ENCODE data around the gene GMPR2.
"Not testable (repeated sequence)": the region's sequence is repeated elsewhere in the genome, so short reads cannot be mapped to it uniquely, and the experiment has no call there.

Gene GMPR2

DNA sequence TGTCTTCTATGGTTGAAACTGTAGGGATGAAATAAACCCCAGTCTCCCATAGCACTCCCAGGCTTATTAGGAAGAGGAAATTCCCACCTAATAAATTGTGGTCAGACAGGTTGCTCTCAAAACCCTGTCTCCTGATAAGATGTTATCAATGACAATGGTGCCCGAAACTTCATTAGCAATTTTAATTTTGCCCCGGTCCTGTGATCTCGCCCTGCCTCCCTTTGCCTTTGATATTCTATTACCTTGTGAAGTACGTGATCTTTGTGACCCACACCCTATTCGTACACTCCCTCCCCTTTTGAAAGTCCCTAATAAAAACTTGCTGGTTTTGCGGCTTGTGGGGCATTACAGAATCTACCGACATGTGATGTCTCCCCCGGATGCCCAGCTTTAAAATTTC lies 30.2 kb upstream of the GMPR2 start:
- DNase-seq, result not testable (repeated sequence)

DNA sequence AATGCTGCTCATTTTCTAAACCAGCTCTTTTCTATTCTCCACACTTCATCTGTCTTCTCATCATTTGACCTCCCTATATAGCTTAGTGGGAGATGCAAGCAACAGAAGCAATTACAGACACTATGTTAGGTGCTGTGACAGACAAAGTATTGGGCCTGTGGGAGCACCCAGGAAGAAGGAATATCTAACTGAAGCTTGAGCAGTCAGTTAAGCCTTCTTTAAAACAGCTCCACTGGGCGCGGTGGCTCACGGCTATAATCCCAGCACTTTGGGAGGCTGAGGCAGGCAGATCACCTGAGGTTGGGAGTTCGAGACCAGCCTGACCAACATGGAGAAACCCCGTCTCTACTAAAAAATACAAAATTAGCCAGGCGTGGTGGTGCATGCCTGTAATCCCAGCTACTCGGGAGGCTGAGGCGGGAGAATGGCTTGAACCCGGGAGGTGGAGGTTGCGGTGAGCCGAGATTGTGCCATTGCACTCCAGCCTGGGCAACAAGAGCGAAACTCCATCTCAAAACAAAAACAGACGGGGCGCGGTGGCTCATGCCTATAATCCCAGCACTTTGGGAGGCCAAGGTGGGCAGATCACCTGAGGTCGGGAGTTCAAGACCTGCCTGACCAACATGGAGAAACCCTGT lies 29.4 kb upstream of the GMPR2 start:
- not testable (repeated sequence) for DNase-seq

- no peak for DNase-seq
Measured at GRCh38 chr14:24204163-24205146, 28.3 kb upstream of the GMPR2 start.

DNA sequence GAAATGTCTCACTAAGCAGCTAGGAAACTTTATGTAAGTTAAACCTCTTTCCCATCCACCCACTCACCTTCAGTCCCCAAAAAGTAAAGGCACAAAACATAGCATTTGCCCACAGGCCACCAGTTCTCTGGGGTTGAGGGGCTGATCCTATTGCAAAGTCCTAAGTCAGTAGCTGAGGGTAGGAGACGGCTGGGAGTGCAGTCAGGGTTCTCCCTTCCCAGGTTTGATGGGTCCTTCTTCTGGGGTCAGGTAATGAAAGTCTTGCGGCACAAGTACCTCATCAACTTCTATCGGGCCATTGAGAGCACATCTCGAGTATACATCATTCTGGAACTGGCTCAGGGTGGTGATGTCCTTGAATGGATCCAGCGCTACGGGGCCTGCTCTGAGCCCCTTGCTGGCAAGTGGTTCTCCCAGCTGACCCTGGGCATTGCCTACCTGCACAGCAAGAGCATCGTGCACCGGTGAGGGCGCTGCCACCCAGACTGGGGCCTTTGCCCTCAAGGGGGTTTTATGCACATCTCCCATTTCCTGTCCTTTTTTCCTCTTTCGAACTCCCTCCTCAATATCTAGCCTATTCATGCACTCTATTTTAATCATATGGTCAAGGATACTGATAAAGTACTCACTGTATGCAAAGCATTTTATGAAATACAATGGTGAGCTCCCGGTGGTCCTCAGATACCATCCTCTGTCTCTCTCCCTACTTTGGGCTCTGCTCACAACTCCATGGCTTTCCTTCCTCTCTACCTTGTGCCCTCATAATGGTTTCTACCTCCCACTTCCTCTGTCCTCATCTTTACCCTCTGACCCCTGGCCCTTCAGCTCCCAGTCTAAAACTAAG lies 26.2 kb upstream of the GMPR2 start:
- DNase-seq, result no peak

DNA sequence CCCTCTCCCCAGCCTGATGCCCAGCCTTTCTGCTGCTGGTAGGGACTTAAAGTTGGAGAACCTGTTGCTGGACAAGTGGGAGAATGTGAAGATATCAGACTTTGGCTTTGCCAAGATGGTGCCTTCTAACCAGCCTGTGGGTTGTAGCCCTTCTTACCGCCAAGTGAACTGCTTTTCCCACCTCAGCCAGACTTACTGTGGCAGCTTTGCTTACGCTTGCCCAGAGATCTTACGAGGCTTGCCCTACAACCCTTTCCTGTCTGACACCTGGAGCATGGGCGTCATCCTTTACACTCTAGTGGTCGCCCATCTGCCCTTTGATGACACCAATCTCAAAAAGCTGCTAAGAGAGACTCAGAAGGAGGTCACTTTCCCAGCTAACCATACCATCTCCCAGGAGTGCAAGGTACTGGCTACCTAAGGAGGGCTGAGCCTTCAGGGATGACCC lies 25.6 kb upstream of the GMPR2 start:
- no peak for DNase-seq

DNA sequence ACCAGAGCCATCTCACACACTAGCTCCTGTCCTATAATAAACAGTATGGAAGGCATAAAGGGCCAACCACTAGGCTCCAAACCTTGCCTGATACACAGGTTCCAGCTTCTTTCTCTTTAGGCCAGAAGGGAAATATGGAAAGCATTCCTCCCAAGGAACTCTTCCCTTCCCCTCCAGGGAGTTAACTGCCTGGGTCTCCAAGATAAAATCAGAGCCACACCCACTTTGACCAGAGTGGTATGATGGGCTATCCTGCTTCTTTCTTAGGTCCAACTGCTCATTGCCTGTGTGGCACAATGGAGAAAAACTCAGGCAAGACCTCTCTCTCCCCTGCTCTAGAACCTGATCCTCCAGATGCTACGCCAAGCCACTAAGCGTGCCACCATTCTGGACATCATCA lies 25.1 kb upstream of the GMPR2 start:
- no peak for DNase-seq

DNA sequence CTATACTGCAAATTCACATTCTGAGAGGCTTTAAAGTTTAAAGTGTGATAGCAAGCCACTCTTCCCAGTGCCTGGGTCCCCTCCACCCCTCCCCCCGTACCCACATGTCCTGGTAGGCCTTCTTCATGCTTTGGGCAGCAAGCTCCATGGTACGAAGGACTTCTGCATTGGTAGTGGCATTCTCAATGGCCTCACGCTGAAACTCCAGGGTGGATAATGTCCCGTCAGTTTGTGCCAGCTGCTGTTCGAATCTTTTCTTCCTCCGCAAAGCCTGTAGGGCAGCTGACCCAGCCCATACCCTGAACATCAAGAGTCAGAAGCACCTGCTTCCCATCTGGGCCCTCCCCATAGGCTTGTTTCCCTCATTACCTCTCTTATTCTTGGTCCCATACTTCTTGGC lies 21.4 kb upstream of the GMPR2 start:
- DNase-seq, result no peak

DNA sequence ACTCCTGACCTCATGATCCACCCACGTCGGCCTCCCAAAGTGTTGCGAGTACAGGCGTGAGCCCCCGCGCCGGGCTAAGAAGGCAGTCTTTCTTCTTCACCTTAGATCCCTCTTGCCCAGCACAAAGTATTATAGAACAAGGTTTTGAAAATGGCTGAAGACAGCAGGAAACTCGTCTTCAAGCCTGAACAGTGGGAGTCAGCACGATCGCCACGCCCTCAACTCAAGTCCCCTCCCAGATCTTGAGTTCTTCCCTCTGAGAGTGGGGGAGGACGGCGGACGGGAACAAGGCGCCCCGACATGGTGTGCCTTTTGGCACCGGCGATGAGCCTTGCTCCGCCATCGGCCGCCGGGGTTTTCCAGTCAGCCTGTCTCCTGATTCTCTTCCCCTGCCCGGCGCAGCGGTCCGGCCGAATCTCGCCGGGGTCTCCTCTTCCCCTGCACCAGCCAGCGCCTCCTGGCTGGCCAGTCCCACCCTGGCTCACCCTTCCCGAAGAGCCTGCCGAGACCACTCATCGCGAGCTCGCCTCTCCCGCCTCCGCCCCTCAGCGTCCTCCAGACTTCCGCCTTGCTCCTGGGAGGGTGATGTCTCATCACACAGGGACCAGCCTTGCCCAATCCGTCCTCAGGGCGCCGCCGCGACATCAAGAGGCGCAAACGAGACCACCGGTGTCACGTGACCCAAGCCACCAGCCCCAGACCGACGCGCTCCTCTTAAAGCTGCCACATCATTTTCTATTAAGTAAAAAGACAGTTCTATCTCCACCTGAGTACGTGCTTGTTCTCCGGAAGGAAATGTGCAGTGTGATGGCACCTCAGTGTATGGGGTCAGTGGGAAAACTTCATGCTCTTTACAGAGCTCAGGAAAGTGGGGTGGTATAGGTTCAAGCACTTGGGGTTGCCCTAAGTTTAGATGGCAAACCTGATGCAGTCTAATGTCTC lies 19.5 kb upstream of the GMPR2 start, which contains the start of gene CHMP4A:
CHMP4A (minus strand) TSS at position 565 of the 942 bp plus-strand sequence; CDS start at position 516, 49 bp downstream.
- peak; percentile 99 for DNase-seq

DNA sequence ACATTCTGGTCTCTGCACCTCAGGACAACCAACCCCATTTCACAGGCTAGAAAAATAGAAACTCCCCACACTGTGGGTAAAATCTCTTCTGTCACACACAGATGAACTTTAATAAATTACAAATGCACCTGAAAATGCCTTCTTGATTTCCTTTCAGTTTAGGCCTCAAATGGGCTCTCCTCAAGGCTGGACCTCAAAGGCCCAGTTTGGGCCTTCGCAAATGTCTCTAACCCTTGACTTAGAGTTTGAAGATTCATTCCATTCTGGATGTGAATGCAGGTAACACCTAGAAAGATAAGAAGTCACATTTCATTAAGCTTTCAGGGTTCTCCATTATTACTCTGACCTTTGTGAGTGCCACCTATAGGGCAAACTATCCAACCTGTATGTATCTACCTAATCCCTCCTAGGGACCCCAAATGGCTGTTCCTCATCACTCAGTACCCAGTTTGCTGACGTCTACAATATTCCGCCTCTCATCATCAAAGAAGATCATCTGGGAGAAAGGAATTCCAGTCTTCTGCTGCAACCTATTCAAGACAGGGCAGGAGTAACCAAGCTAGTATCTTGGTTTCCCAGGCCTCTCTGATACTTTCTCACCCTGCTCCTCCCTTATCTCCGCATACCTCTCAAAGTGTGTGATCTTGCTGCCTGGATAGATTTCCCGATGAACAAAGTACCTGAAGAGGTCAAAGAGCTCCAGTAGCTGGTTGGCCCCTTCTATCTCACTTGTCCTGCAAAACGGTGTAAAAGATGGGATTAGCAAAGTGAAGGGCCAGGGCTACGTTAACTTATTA lies 18.7 kb upstream of the GMPR2 start:
- no peak for DNase-seq

GRCh38 chr14:24215495-24216344 lies 17.0 kb upstream of the GMPR2 start, which contains the start of gene MDP1:
MDP1 (minus strand) TSS chr14:24216066; CDS start chr14:24215955, 111 bp downstream.
- peak; percentile 86 for DNase-seq

- DNase-seq, result no peak
Measured at GRCh38 chr14:24216345-24216699, 16.4 kb upstream of the GMPR2 start.

DNA sequence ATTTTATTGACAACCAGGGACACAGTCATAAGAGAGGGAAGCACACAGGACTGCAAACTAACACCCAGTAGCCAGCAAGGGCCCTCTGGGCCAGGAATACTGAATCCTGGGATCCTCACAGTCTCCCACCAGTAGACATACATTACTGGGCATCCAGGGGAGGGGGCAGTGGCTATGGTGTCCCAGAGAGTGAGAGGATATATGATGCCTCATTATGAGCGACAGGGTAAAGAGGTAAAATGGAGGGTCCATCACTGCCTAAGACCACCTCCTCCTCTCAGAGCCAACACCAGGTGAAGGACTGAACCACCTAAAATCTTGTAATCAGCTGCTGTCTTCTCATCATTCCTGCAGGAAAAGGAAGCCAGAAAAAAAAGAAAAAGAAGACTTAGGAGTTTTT lies 15.9 kb upstream of the GMPR2 start:
- DNase-seq, result not testable (repeated sequence)

DNA sequence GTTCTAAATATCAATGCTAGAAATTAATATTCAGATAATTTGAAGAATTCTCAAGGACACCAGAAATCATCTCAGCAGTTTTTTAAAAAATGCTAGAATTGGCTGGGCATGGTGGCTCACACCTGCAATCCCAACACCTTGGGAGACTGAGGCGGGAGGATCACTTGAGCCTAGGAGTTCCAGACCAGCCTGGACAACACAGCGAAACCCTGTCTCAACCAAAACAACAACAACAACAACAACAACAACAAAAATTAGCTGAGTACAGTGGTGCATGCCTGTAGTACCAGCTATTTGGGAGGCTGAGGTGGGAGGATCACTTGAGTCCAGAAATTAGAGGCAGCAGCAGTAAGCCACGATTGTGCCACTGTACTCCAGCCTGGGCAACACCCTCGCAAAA lies 13.6 kb upstream of the GMPR2 start:
- DNase-seq, result no peak

- DNase-seq, result no peak
Measured at GRCh38 chr14:24219521-24219920, 13.2 kb upstream of the GMPR2 start.

- not testable (repeated sequence) for DNase-seq
Measured at GRCh38 chr14:24222987-24223386, 9.7 kb upstream of the GMPR2 start.

DNA sequence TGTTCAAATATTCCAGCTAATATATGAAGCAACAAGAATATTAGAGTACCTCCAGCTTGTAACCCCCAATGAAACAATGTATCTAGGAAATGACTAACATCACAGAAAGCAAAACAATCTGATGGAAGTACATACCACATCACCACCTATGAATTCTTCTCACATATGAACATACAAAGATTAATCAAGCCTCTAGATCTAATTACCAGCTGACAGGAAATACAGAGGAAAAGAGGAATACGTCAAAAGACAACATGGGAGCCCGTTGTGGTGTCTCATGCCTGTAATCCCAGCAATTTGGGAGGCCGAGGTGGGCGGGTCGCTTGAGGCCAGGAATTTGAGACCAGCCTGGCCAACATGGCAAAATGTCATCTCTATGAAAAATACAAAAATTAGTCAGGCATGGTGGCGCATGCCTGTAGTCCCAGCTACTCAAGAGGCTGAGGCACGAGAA lies 8.1 kb upstream of the GMPR2 start:
- DNase-seq, result peak; percentile 83

- no peak for DNase-seq
Measured at GRCh38 chr14:24226473-24226872, 6.3 kb upstream of the GMPR2 start.

GRCh38 chr14:24228902-24229301 lies 3.8 kb upstream of the GMPR2 start:
- DNase-seq, result no peak

Measured in fibroblast of skin of back (primary cell).